ENCODE results near the gene TMEM184B.
A peak's percentile ranks its signal among the peaks of the same experiment; 100 is the strongest.

The TMEM184B gene

GRCh38 chr22:38272373-38273134, at the start of gene TMEM184B:
TSS of gene TMEM184B (minus strand) at chr22:38273010. CDS start at chr22:38247961, 25,049 bp downstream.
- peak; percentile 64 for DNase-seq

- no peak for DNase-seq
These were observed 48.0 kb upstream of the TMEM184B start for GRCh38 chr22:38320605-38321402.

GRCh38 chr22:38318792-38319773, 46.3 kb upstream of the TMEM184B start:
- no peak for DNase-seq

- peak; percentile 84 for DNase-seq
These were observed 45.3 kb upstream of the TMEM184B start for GRCh38 chr22:38317995-38318715.

- DNase-seq: peak; percentile 56
These were observed 44.5 kb upstream of the TMEM184B start, which contains the start of gene CSNK1E for GRCh38 chr22:38317122-38317994. TSS of gene CSNK1E (minus strand) at chr22:38317433. CDS start at chr22:38314157, 3,276 bp downstream.

GRCh38 chr22:38316364-38317121, 43.7 kb upstream of the TMEM184B start:
- peak; percentile 37 for DNase-seq

GRCh38 chr22:38315823-38316363, 43.1 kb upstream of the TMEM184B start:
- no peak for DNase-seq

- no peak for DNase-seq
These were observed 42.4 kb upstream of the TMEM184B start for GRCh38 chr22:38314933-38315822.

GRCh38 chr22:38314051-38314932, 41.5 kb upstream of the TMEM184B start:
- no peak for DNase-seq

GRCh38 chr22:38313384-38313955, 40.7 kb upstream of the TMEM184B start:
- no peak for DNase-seq

- DNase-seq: no peak
These were observed 39.5 kb upstream of the TMEM184B start for GRCh38 chr22:38312261-38312800.

GRCh38 chr22:38311323-38311620, 38.5 kb upstream of the TMEM184B start:
- DNase-seq: no peak

- DNase-seq: no peak
These were observed 37.9 kb upstream of the TMEM184B start for GRCh38 chr22:38310518-38311322.

- DNase-seq: no peak
These were observed 37.1 kb upstream of the TMEM184B start for GRCh38 chr22:38309614-38310517.

- DNase-seq: no peak
These were observed 36.1 kb upstream of the TMEM184B start for GRCh38 chr22:38308791-38309498.
